HS-5 (cell line): ENCODE results near the gene SOD1.
"Not testable (repeated sequence)": the region's sequence is repeated elsewhere in the genome, so short reads cannot be mapped to it uniquely, and the experiment has no call there.

Experiments used
- DNase-seq: peaks from one replicate; pipeline ENCODE4 v3.0.0-alpha.2; 2012; ENCODE audit warnings: low read depth

Gene SOD1

GRCh38 chr21:31659536-31660258 lies at the start of gene SOD1:
TSS of gene SOD1 (plus strand) at chr21:31659693. CDS start at chr21:31659770, 77 bp downstream.
- peak; percentile 64 for DNase-seq

GRCh38 chr21:31611445-31611844 lies 48.0 kb upstream of the SOD1 start:
- no peak for DNase-seq

GRCh38 chr21:31612894-31613785 lies 46.4 kb upstream of the SOD1 start:
- peak; percentile 31 for DNase-seq

- DNase-seq: no peak
Measured at GRCh38 chr21:31614705-31615104, 44.8 kb upstream of the SOD1 start.

GRCh38 chr21:31616216-31616615 lies 43.3 kb upstream of the SOD1 start:
- no peak for DNase-seq

- no peak for DNase-seq
Measured at GRCh38 chr21:31618696-31619430, 40.6 kb upstream of the SOD1 start.

- no peak for DNase-seq
Measured at GRCh38 chr21:31622397-31622796, 37.1 kb upstream of the SOD1 start.

GRCh38 chr21:31623664-31624063 lies 35.8 kb upstream of the SOD1 start:
- no peak for DNase-seq

GRCh38 chr21:31624181-31624580 lies 35.3 kb upstream of the SOD1 start:
- DNase-seq: no peak

GRCh38 chr21:31624961-31625491 lies 34.5 kb upstream of the SOD1 start:
- DNase-seq: no peak

- DNase-seq: peak; percentile 53
Measured at GRCh38 chr21:31629972-31630711, 29.4 kb upstream of the SOD1 start.

- DNase-seq: not testable (repeated sequence)
Measured at GRCh38 chr21:31631881-31632280, 27.6 kb upstream of the SOD1 start.

GRCh38 chr21:31634993-31635392 lies 24.5 kb upstream of the SOD1 start:
- no peak for DNase-seq

GRCh38 chr21:31636874-31637273 lies 22.6 kb upstream of the SOD1 start:
- no peak for DNase-seq

GRCh38 chr21:31641416-31641922 lies 18.0 kb upstream of the SOD1 start:
- DNase-seq: no peak

- no peak for DNase-seq
Measured at GRCh38 chr21:31644643-31645042, 14.8 kb upstream of the SOD1 start.

GRCh38 chr21:31647650-31648049 lies 11.8 kb upstream of the SOD1 start:
- no peak for DNase-seq

GRCh38 chr21:31650930-31651329 lies 8.6 kb upstream of the SOD1 start:
- DNase-seq: no peak

- DNase-seq: not testable (repeated sequence)
Measured at GRCh38 chr21:31651491-31651890, 8.0 kb upstream of the SOD1 start.

- no peak for DNase-seq
Measured at GRCh38 chr21:31654340-31654739, 5.2 kb upstream of the SOD1 start.
